Activated naive CD4-positive, alpha-beta T cell (primary cell): ENCODE data around the gene PPP1R12A.
"Not testable (repeated sequence)": the region's sequence is repeated elsewhere in the genome, so short reads cannot be mapped to it uniquely, and the experiment has no call there.

Source experiments
- DNase-seq, 4 experiments: peaks; one replicate each; lab custom pipeline; 2025; lab: John Stamatoyannopoulos, UW

Gene PPP1R12A

GRCh38 chr12:79935021-79935623 lies at the start of gene PPP1R12A:
PPP1R12A (minus strand) TSS chr12:79935097; CDS start chr12:79934931, 166 bp downstream.
- peak; percentile 80 to 89 (median 84) for DNase-seq

GRCh38 chr12:79983986-79984620 lies 49.2 kb upstream of the PPP1R12A start:
- no peak for DNase-seq

GRCh38 chr12:79983492-79983891 lies 48.6 kb upstream of the PPP1R12A start:
- no peak for DNase-seq

- no peak for DNase-seq
Observed at GRCh38 chr12:79982086-79983062, 47.5 kb upstream of the PPP1R12A start.

GRCh38 chr12:79978692-79979091 lies 43.8 kb upstream of the PPP1R12A start:
- no peak for DNase-seq

- DNase-seq, result not testable (repeated sequence)
Observed at GRCh38 chr12:79977856-79978460, 43.1 kb upstream of the PPP1R12A start.

- no peak for DNase-seq
Observed at GRCh38 chr12:79975143-79975542, 40.2 kb upstream of the PPP1R12A start.

GRCh38 chr12:79973801-79974200 lies 38.9 kb upstream of the PPP1R12A start:
- DNase-seq, result no peak

- DNase-seq, result no peak
Observed at GRCh38 chr12:79964100-79964627, 29.3 kb upstream of the PPP1R12A start.

GRCh38 chr12:79961411-79961810 lies 26.5 kb upstream of the PPP1R12A start:
- DNase-seq, result no peak

GRCh38 chr12:79959484-79959883 lies 24.6 kb upstream of the PPP1R12A start:
- no peak for DNase-seq

- no peak for DNase-seq
Observed at GRCh38 chr12:79956896-79957295, 22.0 kb upstream of the PPP1R12A start.

- DNase-seq, result no peak
Observed at GRCh38 chr12:79955561-79955960, 20.7 kb upstream of the PPP1R12A start.

- no peak for DNase-seq
Observed at GRCh38 chr12:79954037-79954610, 19.2 kb upstream of the PPP1R12A start.

- no peak for DNase-seq
Observed at GRCh38 chr12:79949098-79949497, 14.2 kb upstream of the PPP1R12A start.

- DNase-seq, result no peak
Observed at GRCh38 chr12:79945433-79945832, 10.5 kb upstream of the PPP1R12A start.

GRCh38 chr12:79944565-79944964 lies 9.7 kb upstream of the PPP1R12A start:
- DNase-seq, result no peak

GRCh38 chr12:79942846-79943245 lies 7.9 kb upstream of the PPP1R12A start:
- DNase-seq, result not testable (repeated sequence)

GRCh38 chr12:79939728-79940310 lies 4.9 kb upstream of the PPP1R12A start:
- no peak for DNase-seq

GRCh38 chr12:79938843-79939242 lies 3.9 kb upstream of the PPP1R12A start:
- DNase-seq, result no peak

GRCh38 chr12:79936670-79937069 lies 1.8 kb upstream of the PPP1R12A start:
- no peak for DNase-seq
